ENCODE results near the gene FAIM.
A peak's percentile ranks its signal among the peaks of the same experiment; 100 is the strongest.
"Not testable (repeated sequence)": the region's sequence is repeated elsewhere in the genome, so short reads cannot be mapped to it uniquely, and the experiment has no call there.

The FAIM gene

GRCh38 chr3:138608322-138609135 lies at the start of gene FAIM:
Gene FAIM, plus strand, starts transcription at chr3:138608771. Its CDS starts 10,956 bp downstream, at chr3:138619727.
- Histone ChIP-seq H3K9me3 (ENCODE audit: insufficient read depth, low read length) (no peaks in the 10 kb centered on the region; the same call in 1 of the 2 replicates), H3K4me3 (ENCODE audit: insufficient read length, low read depth) (peak within 1 kb of the TSS; percentile 79), H3K27me3 (ENCODE audit: insufficient read depth, insufficient read length) (no peaks in the 10 kb centered on the region), H3K9ac (ENCODE audit: insufficient read length, low read depth) (peak within 1 kb of the TSS; percentile 91), H3K36me3 (ENCODE audit: insufficient read depth, insufficient read length, low read length) (peaks cover 7% of the 10 kb centered on the region), H3K4me1 (ENCODE audit: insufficient read depth, insufficient read length) (no peaks in the 10 kb centered on the region)
- DNase-seq (ENCODE audit: low read depth, low spot score), result no peak
- TF ChIP-seq ZNF274 (IDR thresholded peaks at IDR 0.05; ENCODE audit: low read depth, low read length) (no peak), YY1 (IDR thresholded peaks at IDR 0.05; ENCODE audit: insufficient read depth, insufficient read length) (no peak), SUZ12 (IDR thresholded peaks at IDR 0.05; ENCODE audit: extremely low read depth, insufficient read depth, insufficient read length) (no peak)

- H3K4me1 ChIP-seq (ENCODE audit: insufficient read depth, insufficient read length), result no peaks in the 10 kb centered on the region
- H3K4me3 ChIP-seq (ENCODE audit: insufficient read length, low read depth), result no peak overlapping the region
- H3K9ac ChIP-seq (ENCODE audit: insufficient read length, low read depth), result no peak overlapping the region
- no peaks in the 10 kb centered on the region for H3K36me3 ChIP-seq (ENCODE audit: insufficient read depth, insufficient read length, low read length)
- peaks cover 49% of the 10 kb centered on the region for H3K9me3 ChIP-seq (ENCODE audit: insufficient read depth, low read length)
- no peak for DNase-seq (ENCODE audit: low read depth, low spot score)
- no peaks in the 10 kb centered on the region for H3K27me3 ChIP-seq (ENCODE audit: insufficient read depth, insufficient read length)
- no peak for TF ChIP-seq YY1 (IDR thresholded peaks at IDR 0.05; ENCODE audit: insufficient read depth, insufficient read length)
- TF ChIP-seq SUZ12 (IDR thresholded peaks at IDR 0.05; ENCODE audit: extremely low read depth, insufficient read depth, insufficient read length), result no peak
- TF ChIP-seq ZNF274 (IDR thresholded peaks at IDR 0.05; ENCODE audit: low read depth, low read length), result no peak
These were observed 49.4 kb upstream of the FAIM start for GRCh38 chr3:138559134-138559533.

GRCh38 chr3:138560501-138560900 lies 48.1 kb upstream of the FAIM start:
- Histone ChIP-seq H3K9ac (ENCODE audit: insufficient read length, low read depth) (no peak overlapping the region), H3K4me1 (ENCODE audit: insufficient read depth, insufficient read length) (no peaks in the 10 kb centered on the region), H3K4me3 (ENCODE audit: insufficient read length, low read depth) (no peak overlapping the region), H3K36me3 (ENCODE audit: insufficient read depth, insufficient read length, low read length) (no peaks in the 10 kb centered on the region), H3K9me3 (ENCODE audit: insufficient read depth, low read length) (peaks cover 49% of the 10 kb centered on the region), H3K27me3 (ENCODE audit: insufficient read depth, insufficient read length) (no peaks in the 10 kb centered on the region)
- no peak for TF ChIP-seq ZNF274 (IDR thresholded peaks at IDR 0.05; ENCODE audit: low read depth, low read length)
- TF ChIP-seq SUZ12 (IDR thresholded peaks at IDR 0.05; ENCODE audit: extremely low read depth, insufficient read depth, insufficient read length), result no peak
- DNase-seq (ENCODE audit: low read depth, low spot score), result no peak

- H3K4me1 ChIP-seq (ENCODE audit: insufficient read depth, insufficient read length), result not testable (repeated sequence)
These were observed 45.7 kb upstream of the FAIM start for GRCh38 chr3:138562902-138563301.

GRCh38 chr3:138566293-138566692 lies 42.3 kb upstream of the FAIM start:
- not testable (repeated sequence) for H3K4me1 ChIP-seq (ENCODE audit: insufficient read depth, insufficient read length); H3K36me3 ChIP-seq (ENCODE audit: insufficient read depth, insufficient read length, low read length); H3K4me3 ChIP-seq (ENCODE audit: insufficient read length, low read depth); H3K9me3 ChIP-seq (ENCODE audit: insufficient read depth, low read length); H3K9ac ChIP-seq (ENCODE audit: insufficient read length, low read depth); H3K27me3 ChIP-seq (ENCODE audit: insufficient read depth, insufficient read length); DNase-seq (ENCODE audit: low read depth, low spot score)

More at GRCh38 chr3:138562902-138563301, 45.7 kb upstream of the FAIM start:
- H3K36me3 ChIP-seq (ENCODE audit: insufficient read depth, insufficient read length, low read length); DNase-seq (ENCODE audit: low read depth, low spot score); H3K27me3 ChIP-seq (ENCODE audit: insufficient read depth, insufficient read length); H3K9ac ChIP-seq (ENCODE audit: insufficient read length, low read depth); H3K4me3 ChIP-seq (ENCODE audit: insufficient read length, low read depth): not testable (repeated sequence)
- H3K9me3 ChIP-seq (ENCODE audit: insufficient read depth, low read length), result peaks cover 32% of the 10 kb centered on the region

GRCh38 chr3:138567403-138567802 lies 41.2 kb upstream of the FAIM start:
- no peak for TF ChIP-seq SUZ12 (IDR thresholded peaks at IDR 0.05; ENCODE audit: extremely low read depth, insufficient read depth, insufficient read length)
- no peak for TF ChIP-seq YY1 (IDR thresholded peaks at IDR 0.05; ENCODE audit: insufficient read depth, insufficient read length)
- no peak for TF ChIP-seq ZNF274 (IDR thresholded peaks at IDR 0.05; ENCODE audit: low read depth, low read length)
- H3K9me3 ChIP-seq (ENCODE audit: insufficient read depth, low read length), result no peaks in the 10 kb centered on the region
- no peak overlapping the region for H3K4me3 ChIP-seq (ENCODE audit: insufficient read length, low read depth)
- no peaks in the 10 kb centered on the region for H3K4me1 ChIP-seq (ENCODE audit: insufficient read depth, insufficient read length)
- no peaks in the 10 kb centered on the region for H3K36me3 ChIP-seq (ENCODE audit: insufficient read depth, insufficient read length, low read length)
- H3K27me3 ChIP-seq (ENCODE audit: insufficient read depth, insufficient read length), result no peaks in the 10 kb centered on the region
- DNase-seq (ENCODE audit: low read depth, low spot score), result no peak
- H3K9ac ChIP-seq (ENCODE audit: insufficient read length, low read depth), result no peak overlapping the region

GRCh38 chr3:138569090-138569489 lies 39.5 kb upstream of the FAIM start:
- Histone ChIP-seq H3K36me3 (ENCODE audit: insufficient read depth, insufficient read length, low read length) (no peaks in the 10 kb centered on the region), H3K27me3 (ENCODE audit: insufficient read depth, insufficient read length) (no peaks in the 10 kb centered on the region), H3K4me3 (ENCODE audit: insufficient read length, low read depth) (no peak overlapping the region), H3K9ac (ENCODE audit: insufficient read length, low read depth) (no peak overlapping the region), H3K4me1 (ENCODE audit: insufficient read depth, insufficient read length) (no peaks in the 10 kb centered on the region), H3K9me3 (ENCODE audit: insufficient read depth, low read length) (peaks cover 16% of the 10 kb centered on the region)
- TF ChIP-seq ZNF274 (IDR thresholded peaks at IDR 0.05; ENCODE audit: low read depth, low read length) (no peak), YY1 (IDR thresholded peaks at IDR 0.05; ENCODE audit: insufficient read depth, insufficient read length) (no peak), SUZ12 (IDR thresholded peaks at IDR 0.05; ENCODE audit: extremely low read depth, insufficient read depth, insufficient read length) (no peak)
- DNase-seq (ENCODE audit: low read depth, low spot score), result no peak

- not testable (repeated sequence) for H3K27me3 ChIP-seq (ENCODE audit: insufficient read depth, insufficient read length); H3K36me3 ChIP-seq (ENCODE audit: insufficient read depth, insufficient read length, low read length); DNase-seq (ENCODE audit: low read depth, low spot score); H3K4me3 ChIP-seq (ENCODE audit: insufficient read length, low read depth); H3K9ac ChIP-seq (ENCODE audit: insufficient read length, low read depth); H3K4me1 ChIP-seq (ENCODE audit: insufficient read depth, insufficient read length)
- peaks cover 20% of the 10 kb centered on the region for H3K9me3 ChIP-seq (ENCODE audit: insufficient read depth, low read length)
These were observed 38.9 kb upstream of the FAIM start for GRCh38 chr3:138569624-138570023.
